Psoas muscle (tissue), 8 donors: ENCODE measurements around the gene TIMM23. TPM values are rescaled to one million over a fixed set of nuclear protein-coding genes. Genes with fewer than 3 reads are reported as not detected.
"Not testable (repeated sequence)": the region's sequence is repeated elsewhere in the genome, so short reads cannot be mapped to it uniquely, and the experiment has no call there.

Experiments used
- ATAC-seq, 4 donors: fragments of 200-7000 bp; cut with Tn5 transposase; one replicate each; pipeline ENCODE4 v1.9.1; 2020; ENCODE audit warnings: moderate library complexity in 3 of 4, mild to moderate bottlenecking in 2 of 4
- DNase-seq, 2 donors: peaks; one replicate each; pipeline ENCODE4 v3.0.0-alpha.2; 2020
- H3K27ac ChIP-seq: fragments of 200-600 bp; one replicate; pipeline ENCODE4 v1.8.0; 2022
- H3K27me3 ChIP-seq, 3 donors: fragments of 200-600 bp in 1 of 3; one replicate each; pipeline versions ENCODE4 v1.6.1 to v1.8.0; 2013 to 2022; ENCODE audit warnings: low read length in 2 of 3, mild to moderate bottlenecking in 2 of 3, moderate library complexity in 1 of 3; ENCODE audit not compliant: insufficient read depth in 3 of 3
- H3K36me3 ChIP-seq, 2 donors: fragments of 200-600 bp in 1 of 2; one replicate each; pipeline versions ENCODE4 v1.6.1 to v1.8.0; 2013 to 2022; ENCODE audit warnings: low read depth in 1 of 2, mild to moderate bottlenecking in 1 of 2, moderate library complexity in 1 of 2; ENCODE audit not compliant: insufficient read depth in 1 of 2
- H3K4me1 ChIP-seq: fragments of 200-600 bp; one replicate; pipeline ENCODE4 v1.8.0; 2022
- H3K4me3 ChIP-seq: fragments of 200-600 bp; one replicate; pipeline ENCODE4 v1.8.0; 2022; ENCODE audit warnings: mild to moderate bottlenecking
- H3K9me3 ChIP-seq: fragments of 200-600 bp; one replicate; pipeline ENCODE4 v1.8.0; 2022
- CTCF ChIP-seq: fragments of 200-600 bp; IDR thresholded peaks from one replicate; pipeline ENCODE4 v1.8.0; 2022; ENCODE audit warnings: antibody characterized with exemption
- WGBS, 3 donors: extraction: QIAGEN DNeasy Blood & Tissue Kit; methylation state at CpG; one replicate each; pipeline versions ENCODE4 v1.1.6 to v1.1.7; 2013; 5-methylcytosine and 5-hydroxymethylcytosine counted together
- intact Hi-C, 2 donors: fragments of 100-400 bp; cut with DNase I; formaldehyde crosslinking; loops; one replicate each; pipeline versions ENCODE4 v1.11.0 to v1.14.2; 2022
- polyA plus RNA-seq, 3 donors: library from polyadenylated mRNA; stranded (reverse); fragments of 200-250 nt; gene quantifications; one replicate each; pipeline ENCODE4 v1.2.3, GENCODE V29; 2013
- total RNA-seq, 4 donors: library from RNA; stranded (reverse); fragmentation: NEBNext Ultra II Directional in 2 of 4; extraction: Animal tissue kit (Norgen Biotek cat#: 25700) in 2 of 4; gene quantifications; one replicate each; pipeline versions ENCODE4 v1.2.1 to v1.2.4, GENCODE V29; 2021 to 2023
- donor health status: healthy with polysubstance abuse.
- donor health status: DM: no; HTN: no; CAD: no; lungs with moderate emphysema.
- donor health status: Bipolar disorder and iron deficiency.
- donor health status: healthy.
- donor health status: DM: yes; HTN: yes; CAD: no.
- donor health status: DM: no; HTN: no; CAD: no.
- donor health status: DM: no; HTN: no; CAD: no.
- donor health status: DM: yes; HTN: yes; CAD: no.

TIMM23 gene
- total and polyA plus RNA-seq, 7 donors: 82.9 to 134 (median 101) TPM

- DNase-seq (no peak), ATAC-seq (no peak)
- 17 to 24% (median 21%) methylated on average over 2 of the region's 2 CpGs for WGBS, 3 donors
- Histone ChIP-seq H3K36me3 (no peaks in the 10 kb centered on the region), H3K9me3 (no peaks in the 10 kb centered on the region), H3K4me3 (no peak overlapping the region), H3K27me3 (peaks cover 0 to 10% (median 0%) of the 10 kb centered on the region in 3 donors), H3K27ac (no peak overlapping the region), H3K4me1 (no peaks in the 10 kb centered on the region)
- no peak for TF ChIP-seq CTCF
- intact Hi-C loops: no loop called here
Observed at GRCh38 chr10:46048152-46048551, 75.9 kb downstream of the TIMM23 start.

- H3K27me3 ChIP-seq, intact Hi-C loops, DNase-seq, H3K4me3 ChIP-seq, H3K4me1 ChIP-seq, ATAC-seq, H3K36me3 ChIP-seq, H3K9me3 ChIP-seq, H3K27ac ChIP-seq: not testable (repeated sequence)
- 94 to 97% (median 96%) methylated on average over 11 of the region's 11 CpGs for WGBS, 3 donors
Observed at GRCh38 chr10:46049497-46049831, 77.2 kb downstream of the TIMM23 start.

GRCh38 chr10:46050941-46051623 lies 78.8 kb downstream of the TIMM23 start:
- Histone ChIP-seq H3K27ac (no peak overlapping the region), H3K27me3 (peaks cover 0 to 5% (median 0%) of the 10 kb centered on the region in 3 donors), H3K36me3 (no peaks in the 10 kb centered on the region), H3K9me3 (no peaks in the 10 kb centered on the region), H3K4me3 (no peak overlapping the region), H3K4me1 (no peaks in the 10 kb centered on the region)
- DNase-seq: no peak
- 38 to 51% (median 40%) methylated on average over 11 of the region's 11 CpGs for WGBS, 3 donors
- no peak for ATAC-seq
- intact Hi-C loops: no loop called here
- TF ChIP-seq CTCF: no peak

GRCh38 chr10:46052057-46052790 lies 79.9 kb downstream of the TIMM23 start:
- Histone ChIP-seq H3K27me3 (peaks cover 0 to 5% (median 0%) of the 10 kb centered on the region in 3 donors), H3K27ac (no peak overlapping the region), H3K4me3 (no peak overlapping the region), H3K9me3 (no peaks in the 10 kb centered on the region), H3K4me1 (no peaks in the 10 kb centered on the region), H3K36me3 (no peaks in the 10 kb centered on the region)
- DNase-seq: no peak
- no peak for ATAC-seq
- TF ChIP-seq CTCF: no peak
- intact Hi-C loops: no loop called here
- WGBS, 3 donors: 51 to 60% (median 59%) methylated on average over 7 of the region's 7 CpGs

GRCh38 chr10:46052791-46053375 lies 80.6 kb downstream of the TIMM23 start:
- no peaks in the 10 kb centered on the region for H3K4me1 ChIP-seq
- no peak overlapping the region for H3K4me3 ChIP-seq
- no peak for TF ChIP-seq CTCF
- no peak for DNase-seq
- 84 to 88% (median 86%) methylated on average over 6 of the region's 6 CpGs for WGBS, 3 donors
- H3K27ac ChIP-seq: no peak overlapping the region
- H3K27me3 ChIP-seq: peaks cover 0 to 5% (median 0%) of the 10 kb centered on the region in 3 donors
- intact Hi-C loops: no loop called here
- H3K36me3 ChIP-seq: no peaks in the 10 kb centered on the region
- peaks cover 6% of the 10 kb centered on the region for H3K9me3 ChIP-seq
- ATAC-seq: no peak
